Suppressor macrophage treated with lipopolysaccharide for 4 hours (primary cell): ENCODE data around the gene KRTAP10-5.
"Not testable (repeated sequence)": the region's sequence is repeated elsewhere in the genome, so short reads cannot be mapped to it uniquely, and the experiment has no call there.

Source experiments
- DNase-seq: peaks from one replicate; pipeline ENCODE4 v3.0.0-alpha.2; 2020

The KRTAP10-5 gene

DNA sequence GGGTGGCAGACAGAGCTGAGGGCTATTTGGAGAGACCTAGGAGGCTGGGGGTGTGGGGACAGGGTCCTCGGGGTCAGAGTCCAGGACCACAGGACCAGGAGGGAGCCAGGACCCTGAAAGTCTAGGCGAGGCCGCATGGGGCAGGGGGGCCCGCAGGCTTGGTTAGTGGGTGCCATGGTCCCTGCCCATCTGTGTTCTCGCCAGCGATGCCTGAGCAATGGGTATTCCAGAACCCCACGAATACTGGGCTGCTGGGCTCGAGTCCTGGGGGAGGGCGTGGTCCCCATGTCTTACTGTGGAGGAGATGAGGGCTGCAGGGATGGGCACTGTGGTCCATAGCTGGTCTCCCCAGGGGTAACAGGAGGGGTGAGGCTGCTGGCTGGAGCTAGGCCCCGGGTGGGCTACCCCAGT is 9.9 kb upstream of the KRTAP10-5 start:
- DNase-seq: no peak

DNA sequence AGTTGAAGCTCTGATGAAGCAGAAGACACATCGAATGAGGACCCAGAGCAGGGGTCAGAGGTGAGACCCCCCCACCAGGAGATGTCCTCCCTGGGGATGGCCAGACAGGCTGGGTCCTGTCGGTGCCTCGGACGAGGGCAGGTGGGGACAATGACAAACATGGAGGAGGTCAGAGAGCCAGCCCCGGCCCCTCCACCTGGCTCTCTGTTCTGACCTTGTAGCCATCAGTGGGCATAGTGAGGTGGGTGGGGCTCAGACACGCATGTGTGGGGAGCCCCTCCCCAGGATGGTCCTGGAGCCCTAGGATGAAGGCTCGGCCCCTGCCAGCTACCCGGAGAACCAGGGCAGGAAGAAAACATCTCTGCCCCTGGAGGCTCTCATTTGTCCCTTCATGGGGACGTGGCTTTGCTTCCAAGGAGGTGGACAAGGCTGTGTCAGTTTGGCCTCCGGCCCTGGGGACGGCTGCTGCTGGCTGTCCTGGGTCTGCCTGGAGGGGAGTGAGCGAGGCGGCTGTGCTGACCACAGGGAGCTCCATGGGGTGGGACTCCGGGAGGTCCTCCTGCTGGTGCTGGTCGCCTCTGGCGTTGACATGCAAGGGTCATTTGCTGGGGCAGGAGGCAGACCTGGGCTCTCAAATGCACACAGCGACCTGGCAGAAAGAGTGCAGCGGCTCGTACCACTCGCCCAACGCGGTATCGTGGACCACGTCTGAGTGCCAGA is 9.3 kb upstream of the KRTAP10-5 start:
- DNase-seq: no peak

DNA sequence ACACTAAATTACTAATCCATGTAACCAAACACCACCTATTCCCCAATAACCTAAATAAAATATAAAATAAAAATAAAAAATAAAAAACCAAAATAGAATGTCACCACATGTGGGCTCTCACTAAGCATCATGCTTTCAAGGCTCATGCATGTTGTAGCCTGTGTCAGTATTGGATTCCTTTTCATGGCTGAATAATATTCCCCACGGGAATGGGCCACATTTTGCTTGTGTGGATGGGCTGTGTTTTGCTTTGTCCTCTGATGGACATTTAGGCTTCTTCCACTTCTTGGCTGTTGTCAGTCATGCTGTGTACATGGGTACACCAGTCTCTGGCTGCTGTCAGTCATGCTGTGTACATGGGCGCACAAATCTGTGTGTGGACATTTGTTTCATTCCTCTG is 8.7 kb upstream of the KRTAP10-5 start:
- DNase-seq: no peak

DNA sequence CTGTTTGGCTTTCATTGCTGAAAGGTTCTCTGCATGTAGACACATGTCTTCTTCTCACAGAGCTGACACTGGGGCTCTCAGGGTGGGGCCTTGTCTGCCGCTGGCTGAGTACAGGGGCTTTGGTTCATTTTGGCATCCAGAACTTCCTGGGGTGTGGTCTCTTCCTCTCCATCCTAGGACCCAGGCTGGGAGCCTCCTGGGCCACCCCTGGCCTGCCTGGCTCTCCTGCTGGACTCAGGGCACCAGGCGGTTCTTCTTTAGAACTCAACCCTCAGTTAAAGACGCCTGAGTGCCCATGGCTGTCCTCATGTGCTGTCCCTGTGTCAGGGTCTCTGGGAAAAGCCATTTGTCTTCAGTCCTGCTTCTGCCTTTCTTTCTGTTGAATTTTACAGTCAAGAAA is 5.5 kb upstream of the KRTAP10-5 start:
- no peak for DNase-seq

DNA sequence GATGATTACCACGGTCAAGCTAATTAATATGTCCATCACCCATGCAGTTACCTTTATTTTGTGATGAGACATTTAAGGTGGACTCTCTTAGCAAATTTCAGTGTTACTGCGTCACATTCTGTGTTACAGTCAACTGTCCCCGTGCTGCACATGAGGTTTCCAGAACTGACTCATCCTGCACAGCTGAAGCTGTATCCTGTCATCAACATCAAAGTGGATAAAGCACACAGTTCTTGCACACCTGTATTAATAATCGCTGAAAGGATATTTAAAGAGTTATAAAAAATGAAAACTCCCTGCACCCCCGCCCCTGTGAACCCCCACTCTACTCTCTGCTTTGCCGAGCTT is 3.4 kb upstream of the KRTAP10-5 start:
- DNase-seq: no peak

DNA sequence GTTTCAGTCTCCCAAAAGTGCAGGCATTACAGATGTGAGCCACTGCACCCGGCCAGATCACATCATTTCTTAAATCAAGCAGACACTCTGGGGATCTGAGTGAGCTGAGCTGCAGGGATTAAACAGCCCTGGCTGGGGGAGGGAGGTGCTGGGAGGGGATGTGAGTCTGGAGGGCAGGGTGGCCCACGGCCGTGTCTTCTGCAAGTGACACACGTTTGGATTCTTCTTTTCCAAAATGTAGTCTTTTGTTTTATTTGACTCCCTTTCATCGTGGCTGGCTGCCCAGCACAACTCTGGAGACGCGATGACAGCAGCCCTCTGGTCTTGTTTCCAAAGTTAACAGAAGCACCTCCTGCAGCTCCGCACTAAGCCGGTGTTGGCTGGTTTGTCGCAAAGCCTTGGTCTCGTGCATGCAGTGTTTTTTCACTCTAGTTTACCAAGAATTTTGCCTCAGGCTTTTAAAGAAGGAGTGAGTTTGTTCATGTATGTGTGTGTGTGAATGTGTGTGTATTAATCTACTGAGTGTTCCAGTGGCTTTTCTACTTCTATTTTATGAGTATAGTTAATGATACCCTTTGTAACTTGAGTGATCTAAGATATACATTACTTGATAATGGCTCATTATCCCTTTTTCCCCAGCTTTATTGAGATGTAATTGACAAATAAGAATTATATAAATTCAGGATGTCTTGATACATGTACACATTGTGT is 2.8 kb upstream of the KRTAP10-5 start:
- DNase-seq: no peak

DNA sequence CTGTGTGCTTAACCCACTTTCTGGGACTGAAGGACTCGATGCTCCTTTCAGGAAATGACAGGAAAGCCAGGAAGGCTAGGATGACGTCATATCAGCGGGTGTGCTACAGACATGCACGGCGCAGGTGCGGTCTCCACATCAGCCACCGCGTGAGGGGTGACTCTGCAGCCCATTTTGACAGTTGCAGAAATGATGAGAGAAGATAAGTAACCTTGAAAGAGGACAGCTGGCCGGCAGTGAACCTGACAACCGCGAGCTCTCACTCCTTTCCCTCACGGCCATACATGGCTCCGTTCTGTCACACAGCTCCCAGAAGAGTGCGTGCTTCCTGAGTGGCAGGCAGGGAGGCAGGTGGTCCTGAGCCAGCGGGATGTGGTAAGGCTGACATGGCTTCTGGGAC is 1.7 kb upstream of the KRTAP10-5 start:
- DNase-seq: no peak

DNA sequence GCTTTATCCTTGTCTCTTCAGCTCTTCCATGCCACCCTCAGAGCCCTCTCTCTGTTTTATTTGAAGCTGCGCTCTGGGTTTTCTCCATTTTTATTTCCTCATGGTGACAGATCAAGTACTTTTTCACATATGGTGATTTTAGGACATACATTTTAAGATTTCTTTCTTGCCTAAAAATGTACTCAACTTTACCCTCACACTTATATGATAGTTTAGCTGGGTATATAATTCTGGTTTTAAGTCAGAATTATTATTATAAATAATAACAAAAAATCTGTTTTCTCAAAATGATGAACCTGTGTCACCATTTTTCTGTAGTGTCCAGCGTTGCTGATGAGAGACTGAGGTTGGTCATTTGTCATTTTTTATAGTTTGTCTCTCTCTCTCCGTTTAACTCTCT is 754 bp upstream of the KRTAP10-5 start:
- DNase-seq: no peak

DNA sequence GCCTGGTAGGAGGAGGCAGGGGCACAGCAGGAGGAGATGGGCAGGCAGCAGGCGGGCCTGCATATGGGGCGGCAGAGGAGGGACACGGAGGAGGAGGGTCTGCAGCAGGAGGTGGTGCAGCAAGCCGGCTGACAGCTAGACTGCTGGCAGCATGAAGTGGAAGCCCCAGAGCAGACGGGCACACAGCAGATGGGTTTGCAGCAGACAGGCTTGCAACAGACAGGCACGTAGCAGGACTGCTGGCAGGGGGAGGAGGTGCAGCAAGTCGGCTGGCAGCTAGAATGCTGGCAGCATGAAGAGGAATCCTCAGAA is 615 bp downstream of the KRTAP10-5 start:
- DNase-seq: no peak

DNA sequence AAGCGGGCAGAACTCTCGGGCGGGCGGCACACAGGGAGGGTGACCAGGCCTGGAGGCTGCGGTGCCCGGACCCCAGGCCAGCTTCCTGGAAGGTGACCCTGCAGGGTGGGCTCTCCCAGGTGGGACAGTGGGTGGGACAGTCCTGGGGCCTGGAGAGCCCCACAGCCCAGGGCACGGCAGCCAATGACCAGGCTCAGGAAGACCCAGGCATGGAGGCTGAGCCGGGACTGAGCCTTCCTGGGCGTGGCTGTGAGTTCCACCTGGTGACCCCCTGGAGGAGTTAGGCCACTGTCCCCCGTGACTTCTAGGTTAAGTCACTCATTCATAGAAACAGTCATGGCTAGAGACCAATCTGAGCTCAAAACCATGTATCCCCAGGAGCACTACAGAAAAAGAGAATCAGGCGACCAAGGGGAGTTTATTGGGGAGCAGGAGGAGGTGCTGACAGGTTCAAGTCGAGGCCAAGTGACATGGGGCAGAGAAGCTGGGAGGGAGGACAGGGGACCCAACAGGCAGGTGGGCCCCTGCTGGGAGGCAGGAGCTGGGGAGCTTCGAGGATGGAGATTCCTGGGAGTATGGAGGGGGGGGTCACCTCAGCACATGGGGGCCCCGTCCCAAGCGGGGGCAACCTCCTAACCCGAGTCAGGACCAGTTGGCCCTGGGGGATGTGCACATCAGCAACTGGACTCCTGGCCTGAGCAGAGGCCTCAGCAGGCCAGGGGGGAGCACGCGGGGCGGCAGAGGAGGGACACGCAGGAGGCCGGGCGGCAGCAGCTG is 1.2 kb downstream of the KRTAP10-5 start:
- DNase-seq: no peak

DNA sequence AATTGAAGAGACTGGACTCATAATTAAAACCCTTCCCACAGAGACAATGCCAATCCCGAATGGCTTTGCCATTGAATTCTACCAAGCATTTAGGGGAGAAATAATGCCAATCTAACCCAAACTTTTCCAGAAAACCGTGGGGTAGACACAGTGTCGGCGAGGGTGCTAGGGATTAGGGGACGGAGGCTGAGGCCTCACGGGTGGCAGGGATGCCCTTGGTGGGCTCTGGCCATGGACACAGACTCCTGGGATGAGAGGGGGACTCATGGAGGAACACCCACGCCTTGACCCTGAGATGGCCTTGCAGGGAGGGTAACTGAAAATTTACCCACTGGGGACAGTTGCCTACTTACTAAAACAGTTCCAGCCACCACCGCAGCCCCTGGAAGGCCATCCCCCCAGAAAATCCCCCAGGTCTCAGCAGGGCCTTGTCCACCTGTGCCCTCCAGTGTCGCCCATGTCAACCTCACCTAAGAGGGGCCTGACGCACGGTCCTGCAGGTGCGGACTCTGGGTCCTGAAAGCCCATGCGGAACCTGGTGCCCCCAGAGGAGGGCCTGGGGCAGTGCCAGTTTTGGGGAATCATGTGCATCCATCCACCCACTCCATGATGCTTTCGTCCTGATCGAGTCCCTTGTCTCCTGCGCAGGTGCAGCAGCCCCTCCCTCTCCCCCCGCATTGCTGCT is 1.9 kb downstream of the KRTAP10-5 start:
- no peak for DNase-seq

DNA sequence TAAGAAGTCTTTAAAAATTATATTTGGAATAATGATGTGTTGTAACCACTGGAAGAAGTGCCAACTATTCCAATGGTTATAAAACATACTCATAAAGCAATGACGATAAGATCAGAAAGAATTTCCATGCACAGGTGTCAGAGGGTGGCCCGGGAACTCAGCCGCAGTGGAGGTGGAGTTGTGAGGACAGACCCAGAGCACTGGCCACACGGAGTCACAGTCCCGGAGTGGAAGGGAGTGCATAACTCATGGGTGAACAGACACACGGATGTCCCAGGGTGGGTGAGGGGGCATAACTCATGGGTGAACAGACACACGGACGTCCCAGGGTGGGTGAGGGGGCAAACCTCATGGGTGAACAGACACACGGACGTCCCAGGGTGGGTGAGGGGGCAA is 4.4 kb downstream of the KRTAP10-5 start:
- DNase-seq: no peak

DNA sequence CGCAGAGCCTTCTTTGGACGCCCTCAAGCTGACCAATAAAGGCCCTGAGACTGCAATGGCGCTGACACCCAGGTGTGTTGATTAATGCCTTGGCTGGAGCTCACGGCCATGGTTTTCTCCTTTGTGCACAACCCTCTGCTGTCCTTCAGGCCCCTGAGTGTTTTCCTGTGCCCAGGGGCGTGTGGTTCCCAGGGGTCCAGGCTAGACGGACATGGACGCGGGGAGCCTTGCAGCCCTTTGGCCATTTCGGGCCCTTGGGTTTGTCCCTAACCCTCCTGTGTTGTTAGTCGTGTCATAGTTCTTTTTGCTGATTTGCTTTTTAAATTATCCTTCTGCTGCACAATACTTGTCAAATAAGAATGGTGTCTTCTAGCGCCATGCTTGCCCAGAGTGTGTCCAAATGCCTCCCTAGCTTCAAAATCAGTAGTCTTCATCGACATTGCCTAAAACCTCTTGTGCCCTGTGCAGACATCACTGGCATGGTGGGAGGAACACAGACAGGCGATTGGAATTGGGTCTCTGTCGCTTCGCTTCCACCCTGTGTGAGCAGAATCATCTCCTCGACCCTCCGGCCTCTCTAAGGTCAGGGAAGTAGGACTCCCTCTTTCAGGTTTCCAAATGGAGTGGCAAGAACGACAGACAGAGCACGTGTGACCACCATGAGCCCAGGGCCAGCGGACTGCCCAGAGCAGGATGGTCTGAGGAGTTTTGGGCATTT is 4.9 kb downstream of the KRTAP10-5 start:
- DNase-seq: no peak

DNA sequence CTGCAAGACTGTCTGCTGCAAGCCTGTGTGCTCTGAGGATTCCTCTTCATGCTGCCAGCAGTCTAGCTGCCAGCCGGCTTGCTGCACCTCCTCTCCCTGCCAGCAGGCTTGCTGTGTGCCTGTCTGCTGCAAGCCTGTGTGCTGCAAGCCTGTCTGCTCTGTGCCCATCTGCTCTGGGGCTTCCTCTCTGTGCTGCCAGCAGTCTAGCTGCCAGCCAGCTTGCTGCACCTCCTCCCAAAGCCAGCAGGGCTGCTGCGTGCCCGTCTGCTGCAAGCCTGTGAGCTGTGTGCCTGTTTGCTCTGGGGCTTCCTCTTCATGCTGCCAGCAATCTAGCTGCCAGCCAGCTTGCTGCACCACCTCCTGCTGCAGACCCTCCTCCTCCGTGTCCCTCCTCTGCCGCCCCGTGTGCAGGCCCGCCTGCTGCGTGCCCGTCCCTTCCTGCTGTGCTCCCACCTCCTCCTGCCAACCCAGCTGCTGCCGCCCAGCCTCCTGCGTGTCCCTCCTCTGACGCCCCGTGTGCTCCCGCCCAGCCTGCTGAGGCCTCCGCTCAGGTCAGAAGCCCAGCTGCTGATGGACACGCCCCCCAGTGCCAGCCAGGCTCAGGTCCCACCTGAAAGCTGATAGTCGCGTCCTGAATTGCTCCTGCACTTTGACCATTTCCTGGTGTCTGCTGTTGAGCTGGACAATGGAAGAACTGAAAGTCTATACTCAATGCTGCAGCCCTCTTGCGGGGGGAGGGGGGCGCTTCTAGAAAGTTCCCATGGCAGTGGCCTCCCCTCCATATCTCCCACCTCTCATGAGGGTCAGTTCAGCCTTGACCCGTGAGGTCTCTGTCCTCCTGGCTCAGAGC is 5.7 kb downstream of the KRTAP10-5 start:
- no peak for DNase-seq

DNA sequence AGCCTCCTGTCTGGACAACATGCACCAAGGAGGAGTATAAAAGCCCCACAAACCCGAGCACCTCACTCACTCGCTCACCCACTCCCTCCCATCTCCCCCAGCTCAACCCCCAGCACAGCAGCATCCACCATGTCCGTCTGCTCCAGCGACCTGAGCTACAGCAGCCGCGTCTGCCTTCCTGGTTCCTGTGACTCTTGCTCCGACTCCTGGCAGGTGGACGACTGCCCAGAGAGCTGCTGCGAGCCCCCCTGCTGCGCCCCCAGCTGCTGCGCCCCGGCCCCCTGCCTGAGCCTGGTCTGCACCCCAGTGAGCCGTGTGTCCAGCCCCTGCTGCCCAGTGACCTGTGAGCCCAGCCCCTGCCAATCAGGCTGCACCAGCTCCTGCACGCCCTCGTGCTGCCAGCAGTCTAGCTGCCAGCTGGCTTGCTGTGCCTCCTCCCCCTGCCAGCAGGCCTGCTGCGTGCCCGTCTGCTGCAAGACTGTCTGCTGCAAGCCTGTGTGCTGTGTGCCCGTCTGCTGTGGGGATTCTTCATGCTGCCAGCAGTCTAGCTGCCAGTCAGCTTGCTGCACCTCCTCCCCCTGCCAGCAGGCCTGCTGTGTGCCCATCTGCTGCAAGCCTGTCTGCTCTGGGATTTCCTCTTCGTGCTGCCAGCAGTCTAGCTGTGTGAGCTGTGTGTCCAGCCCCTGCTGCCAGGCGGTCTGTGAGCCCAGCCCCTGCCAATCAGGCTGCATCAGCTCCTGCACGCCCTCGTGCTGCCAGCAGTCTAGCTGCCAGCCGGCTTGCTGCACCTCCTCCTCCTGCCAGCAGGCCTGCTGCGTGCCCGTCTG is 6.6 kb downstream of the KRTAP10-5 start, which contains the start of gene KRTAP10-4:
TSS of gene KRTAP10-4 (plus strand) at position 100 of the 827 bp plus-strand sequence. CDS start at position 130, 30 bp downstream.
- DNase-seq: not testable (repeated sequence)

DNA sequence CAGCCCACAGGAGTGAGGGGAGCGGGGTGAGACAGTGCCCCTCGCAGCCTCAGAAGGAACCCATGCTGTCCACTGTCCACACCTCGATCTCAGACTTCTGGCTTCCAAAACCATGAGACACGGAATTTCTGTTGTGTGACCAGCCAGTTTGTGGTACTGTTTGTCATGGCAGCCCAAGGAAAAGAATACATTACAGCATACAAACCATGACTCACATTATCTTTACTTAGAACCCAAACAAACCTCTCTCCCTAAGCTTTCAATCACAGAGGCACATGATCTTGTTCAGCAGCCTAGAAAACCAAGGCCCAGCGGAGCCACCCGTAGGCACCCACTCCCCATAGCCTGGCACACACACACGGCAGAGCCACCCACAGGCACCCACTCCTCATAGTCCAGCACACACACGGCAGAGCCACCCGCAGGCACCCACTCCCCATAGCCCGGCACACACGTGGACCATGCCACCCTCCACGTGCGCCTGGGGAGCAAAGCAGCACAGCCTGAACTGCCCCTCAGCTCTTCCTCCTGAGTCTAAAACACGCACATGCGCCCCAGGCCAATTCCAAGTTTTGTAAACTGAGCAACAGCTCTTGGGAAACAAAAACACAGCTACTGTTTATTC is 7.3 kb downstream of the KRTAP10-5 start:
- no peak for DNase-seq

DNA sequence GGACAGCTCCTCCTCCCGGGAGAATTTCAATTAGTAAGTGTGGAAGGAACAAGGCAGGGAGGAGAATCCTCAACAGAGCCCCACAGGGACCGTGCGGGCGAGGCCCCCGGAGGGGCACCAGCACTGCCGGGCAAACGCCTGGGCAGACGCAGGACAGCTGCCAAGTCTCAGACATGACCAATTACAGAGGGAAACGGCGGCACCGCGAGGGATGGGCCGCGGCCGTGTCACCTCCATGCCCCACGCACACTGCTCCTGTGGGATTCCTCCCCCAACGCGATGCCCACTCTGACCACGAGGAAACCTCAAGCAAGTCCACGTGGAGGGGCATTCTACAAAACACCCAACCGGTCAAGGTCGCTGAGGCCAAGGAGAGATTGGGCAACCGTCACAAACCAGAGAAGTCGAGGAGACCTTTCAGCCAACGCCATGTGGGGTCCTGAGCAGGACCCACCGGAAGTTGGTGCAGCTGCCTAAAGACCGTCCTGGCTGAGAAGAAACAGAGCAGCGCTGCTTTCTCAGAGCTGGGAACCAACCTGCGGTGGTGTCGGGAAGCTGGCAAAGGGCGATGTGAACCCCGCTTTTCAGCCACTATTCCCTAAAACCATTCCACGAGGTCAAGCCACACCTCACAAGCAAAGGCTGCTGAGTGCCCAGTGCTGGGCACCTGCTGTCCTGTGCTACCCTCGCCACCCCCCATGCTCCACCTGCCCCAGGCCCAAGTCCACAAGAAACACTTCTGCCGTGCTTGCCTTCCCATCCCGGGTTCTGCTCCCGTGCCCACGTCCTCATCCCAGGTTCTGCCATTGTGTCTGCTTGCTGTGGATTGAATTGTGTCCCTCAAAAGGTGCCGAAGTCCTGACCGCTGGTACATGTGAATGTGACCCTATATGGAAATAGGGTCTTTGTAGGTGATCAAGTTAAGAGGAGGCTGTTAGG is 8.3 kb downstream of the KRTAP10-5 start:
- DNase-seq: no peak

DNA sequence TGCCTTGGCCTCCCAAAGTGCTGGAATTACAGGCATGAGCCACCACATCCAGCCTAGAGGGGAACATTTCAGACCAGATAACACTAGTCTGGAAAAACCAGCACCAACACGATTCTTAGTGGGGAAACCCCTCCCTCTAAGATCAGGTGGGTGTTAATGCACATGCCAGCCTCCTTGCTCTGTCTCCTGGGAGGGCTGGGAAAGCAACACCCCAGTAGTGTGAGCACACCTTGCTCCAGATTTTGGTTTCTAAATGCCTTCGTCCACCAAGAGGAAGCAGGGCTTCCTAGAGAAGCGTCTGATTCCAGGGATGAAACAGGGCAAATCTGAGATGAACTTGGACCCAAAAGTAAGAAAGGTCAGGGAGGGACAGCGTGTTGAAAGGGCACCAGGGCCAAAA is 9.1 kb downstream of the KRTAP10-5 start:
- no peak for DNase-seq

DNA sequence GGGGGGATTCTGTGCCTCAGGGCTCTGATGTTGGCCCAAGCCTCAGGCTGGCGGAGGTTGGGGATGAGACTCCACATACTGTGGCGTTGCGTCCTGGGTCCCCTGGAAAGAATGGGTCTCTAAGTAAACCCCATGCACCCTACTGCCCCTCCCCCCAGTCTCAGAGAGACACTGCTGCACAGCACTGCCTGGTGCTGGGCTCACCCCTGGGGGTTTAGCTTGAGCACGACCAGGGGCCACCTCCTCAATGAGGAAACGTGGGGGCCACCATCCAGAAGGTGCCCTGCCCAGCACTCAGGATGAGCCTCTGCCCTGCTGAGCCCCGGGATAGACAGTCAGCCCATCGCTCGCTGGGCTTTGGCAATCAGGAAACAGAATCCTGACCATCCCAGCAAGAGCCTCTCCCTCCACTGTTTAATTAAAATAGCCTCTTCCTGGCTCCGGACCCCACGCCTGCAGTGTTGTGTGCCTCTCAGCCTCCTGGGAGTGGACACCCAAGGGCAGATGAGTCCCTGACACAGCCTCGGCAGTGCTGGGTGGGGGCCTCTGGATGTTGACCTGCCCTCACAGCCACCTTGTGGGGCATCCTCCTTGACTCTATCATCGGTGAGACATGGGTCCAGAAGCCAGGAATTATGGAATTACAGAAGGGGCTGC is 10.4 kb downstream of the KRTAP10-5 start:
- no peak for DNase-seq
